GM18502 (cell line): ENCODE results near the gene UBE2V1.

ENCODE experiments used
- ATAC-seq: cut with Tn5 transposase; IDR thresholded peaks from one replicate; pipeline ENCODE4 v1.9.1; 2021; ENCODE audit warnings: mild to moderate bottlenecking; ENCODE audit not compliant: unreplicated experiment, poor library complexity

UBE2V1 gene

GRCh38 chr20:50034567-50035180 lies 78.3 kb downstream of the UBE2V1 start:
- no peak for ATAC-seq

GRCh38 chr20:50032955-50033666 lies 79.8 kb downstream of the UBE2V1 start:
- no peak for ATAC-seq
